ENCODE data around the gene STATH. TPM values are rescaled to one million over a fixed set of nuclear protein-coding genes. Genes with fewer than 3 reads are reported as not detected.
"Not testable (repeated sequence)": the region's sequence is repeated elsewhere in the genome, so short reads cannot be mapped to it uniquely, and the experiment has no call there.

Gene STATH
- total and polyA plus RNA-seq, 9 of the 15 experiments (the other 6 are each of a cell fraction or from before 2014, with no cell fraction given) = not detected

- H2AFZ ChIP-seq (ENCODE audit: low read depth, low read length); POLR2A ChIA-PET; H3K79me2 ChIP-seq (ENCODE audit: control insufficient read depth, insufficient read depth, low read length); H3K36me3 ChIP-seq (ENCODE audit: control insufficient read depth, insufficient read depth, low read length); H3K9me1 ChIP-seq (ENCODE audit: control insufficient read depth, insufficient read depth, low read length); intact Hi-C loops (cut with micrococcal nuclease); H3K27ac ChIP-seq (ENCODE audit: extremely low read depth, low read depth, low read length); H3K4me1 ChIP-seq (replicated peaks in 1 of 2; ENCODE audit: control insufficient read depth in 2 of 2, insufficient read depth in 2 of 2, low read length in 2 of 2); H4K20me1 ChIP-seq (replicated peaks; ENCODE audit: control insufficient read depth, insufficient read depth, low read length); H3K4me2 ChIP-seq (ENCODE audit: insufficient read depth, low read length); H3K27me3 ChIP-seq (ENCODE audit: control insufficient read depth in 2 of 2, insufficient read depth in 2 of 2, low read length in 2 of 2); ATAC-seq; FAIRE-seq; CTCF ChIA-PET (ENCODE audit: low intra/inter-chr PET ratio); H3K4me3 ChIP-seq; BruUV-seq (replicated peaks); in situ Hi-C loops (cut with MboI); H3K9ac ChIP-seq (ENCODE audit: insufficient read depth in 1 of 2, low read depth in 2 of 2, low read length in 2 of 2); H3K9me3 ChIP-seq (replicated peaks; ENCODE audit: control insufficient read depth, insufficient read depth, low read depth, low read length); DNase-seq (ENCODE audit: extremely low read depth in 1 of 4, low spot score in 3 of 4): not testable (repeated sequence)
- TF ChIP-seq ZNF146 (CRISPR knock-in tag; IDR thresholded peaks at IDR 0.05; ENCODE audit: unreplicated experiment) = peak; percentile 80
Measured at GRCh38 chr4:70039928-70040327, 44.2 kb downstream of the STATH start.

GRCh38 chr4:70041652-70042286, 46.0 kb downstream of the STATH start:
- intact Hi-C loops (cut with micrococcal nuclease) (no loop called here), in situ Hi-C loops (cut with MboI) (no loop called here)
- Histone ChIP-seq H3K36me3 (ENCODE audit: control insufficient read depth, insufficient read depth, low read length) (no peaks in the 10 kb centered on the region), H3K79me2 (ENCODE audit: control insufficient read depth, insufficient read depth, low read length) (no peaks in the 10 kb centered on the region), H3K9me1 (ENCODE audit: control insufficient read depth, insufficient read depth, low read length) (no peaks in the 10 kb centered on the region), H3K4me1 (replicated peaks in 1 of 2; ENCODE audit: control insufficient read depth in 2 of 2, insufficient read depth in 2 of 2, low read length in 2 of 2) (no peaks in the 10 kb centered on the region), H3K27ac (ENCODE audit: extremely low read depth, low read depth, low read length) (no peak overlapping the region), H3K4me2 (ENCODE audit: insufficient read depth, low read length) (no peak overlapping the region), H2AFZ (ENCODE audit: low read depth, low read length) (no peak overlapping the region), H3K9me3 (replicated peaks; ENCODE audit: control insufficient read depth, insufficient read depth, low read depth, low read length) (no peaks in the 10 kb centered on the region; the same call in 1 of the 2 replicates), H4K20me1 (replicated peaks; ENCODE audit: control insufficient read depth, insufficient read depth, low read length) (no peaks in the 10 kb centered on the region), H3K9ac (ENCODE audit: insufficient read depth in 1 of 2, low read depth in 2 of 2, low read length in 2 of 2) (no peak overlapping the region), H3K27me3 (ENCODE audit: control insufficient read depth in 2 of 2, insufficient read depth in 2 of 2, low read length in 2 of 2) (no peaks in the 10 kb centered on the region), H3K4me3 (no peak overlapping the region)
- BruUV-seq (replicated peaks) = no TSS peak
- DNase-seq (ENCODE audit: extremely low read depth in 1 of 4, low spot score in 3 of 4) (no peak), ATAC-seq (no peak), FAIRE-seq (no peak)
- ChIA-PET CTCF (ENCODE audit: low intra/inter-chr PET ratio) (no interaction called here), POLR2A (no interaction called here)
- WGBS (ENCODE audit: insufficient coverage, low coverage, missing lambda C conversion rate) = 6% methylated on average over 7 of the region's 7 CpGs
- no peak for TF ChIP-seq ZFPM2 (CRISPR knock-in tag; IDR thresholded peaks at IDR 0.05)

- H4K20me1 ChIP-seq (replicated peaks; ENCODE audit: control insufficient read depth, insufficient read depth, low read length); POLR2A ChIA-PET; H3K9me1 ChIP-seq (ENCODE audit: control insufficient read depth, insufficient read depth, low read length); FAIRE-seq; H3K79me2 ChIP-seq (ENCODE audit: control insufficient read depth, insufficient read depth, low read length); H3K4me1 ChIP-seq (replicated peaks in 1 of 2; ENCODE audit: control insufficient read depth in 2 of 2, insufficient read depth in 2 of 2, low read length in 2 of 2); H3K27me3 ChIP-seq (ENCODE audit: control insufficient read depth in 2 of 2, insufficient read depth in 2 of 2, low read length in 2 of 2); H3K36me3 ChIP-seq (ENCODE audit: control insufficient read depth, insufficient read depth, low read length); H3K9me3 ChIP-seq (replicated peaks; ENCODE audit: control insufficient read depth, insufficient read depth, low read depth, low read length); H3K9ac ChIP-seq (ENCODE audit: insufficient read depth in 1 of 2, low read depth in 2 of 2, low read length in 2 of 2); DNase-seq (ENCODE audit: extremely low read depth in 1 of 4, low spot score in 3 of 4); H3K4me3 ChIP-seq; in situ Hi-C loops (cut with MboI); H3K27ac ChIP-seq (ENCODE audit: extremely low read depth, low read depth, low read length); ATAC-seq; intact Hi-C loops (cut with micrococcal nuclease); H3K4me2 ChIP-seq (ENCODE audit: insufficient read depth, low read length); BruUV-seq (replicated peaks); H2AFZ ChIP-seq (ENCODE audit: low read depth, low read length); CTCF ChIA-PET (ENCODE audit: low intra/inter-chr PET ratio): not testable (repeated sequence)
- WGBS (ENCODE audit: insufficient coverage, low coverage, missing lambda C conversion rate) = 0% methylated on average over 4 of the region's 6 CpGs
Measured at GRCh38 chr4:70050138-70050537, 54.4 kb downstream of the STATH start, which contains the start of gene HTN1. Gene HTN1 (plus strand): TSS chr4:70050438. CDS start chr4:70053077, 2,639 bp downstream.

Measured in K562 (cell line).